Measurements from ENCODE around the gene ARPP19.

DNA sequence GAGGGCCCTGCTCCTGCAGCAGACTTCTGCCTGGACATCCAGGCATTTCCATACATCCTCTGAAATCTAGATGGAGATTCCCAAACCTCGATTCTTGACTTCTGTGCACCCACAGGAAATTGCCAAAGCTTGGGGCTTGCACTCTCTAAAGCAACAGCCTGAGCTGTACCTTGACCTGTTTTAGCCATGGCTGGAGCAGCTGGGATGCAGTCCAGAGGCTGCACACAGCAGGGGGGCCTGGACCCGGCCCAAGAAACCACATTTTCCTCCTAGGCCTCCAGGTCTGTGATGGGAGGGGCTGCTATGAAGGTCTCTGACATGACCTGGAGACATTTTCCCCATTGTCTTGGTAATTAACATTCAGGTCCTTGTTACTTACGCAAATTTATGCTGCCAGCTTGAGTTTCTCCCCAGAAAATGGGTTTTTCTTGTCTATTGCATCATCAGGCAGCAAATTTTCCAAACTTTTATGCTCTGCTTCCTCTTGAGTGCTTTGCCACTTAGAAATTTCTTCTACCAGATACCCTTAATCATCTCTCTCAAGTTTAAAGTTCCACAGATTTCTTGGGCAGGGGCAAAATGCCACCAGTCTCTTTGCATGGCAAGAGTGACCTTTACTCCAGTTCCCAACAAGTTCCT is 28.3 kb downstream of the ARPP19 start:
- TF ChIP-seq POLR2A (IDR thresholded peaks at IDR 0.05; ENCODE audit: low read length) (no peak), GATA1 (IDR thresholded peaks at IDR 0.05; ENCODE audit: low read depth, low read length) (no peak)

Data from erythroblast (primary cell).